Effector CD8-positive, alpha-beta T cell (primary cell): ENCODE measurements around the gene FANCI.

Source experiments
- DNase-seq: peaks from one replicate; lab custom pipeline; 2025; lab: John Stamatoyannopoulos, UW
- total RNA-seq, 4 experiments: gene quantifications; one replicate each; lab custom pipeline; 2026; lab: John Stamatoyannopoulos, UW

The FANCI gene
- 20.7 to 50.7 (median 30.1) reads per million in 4 experiments for total RNA-seq

DNA sequence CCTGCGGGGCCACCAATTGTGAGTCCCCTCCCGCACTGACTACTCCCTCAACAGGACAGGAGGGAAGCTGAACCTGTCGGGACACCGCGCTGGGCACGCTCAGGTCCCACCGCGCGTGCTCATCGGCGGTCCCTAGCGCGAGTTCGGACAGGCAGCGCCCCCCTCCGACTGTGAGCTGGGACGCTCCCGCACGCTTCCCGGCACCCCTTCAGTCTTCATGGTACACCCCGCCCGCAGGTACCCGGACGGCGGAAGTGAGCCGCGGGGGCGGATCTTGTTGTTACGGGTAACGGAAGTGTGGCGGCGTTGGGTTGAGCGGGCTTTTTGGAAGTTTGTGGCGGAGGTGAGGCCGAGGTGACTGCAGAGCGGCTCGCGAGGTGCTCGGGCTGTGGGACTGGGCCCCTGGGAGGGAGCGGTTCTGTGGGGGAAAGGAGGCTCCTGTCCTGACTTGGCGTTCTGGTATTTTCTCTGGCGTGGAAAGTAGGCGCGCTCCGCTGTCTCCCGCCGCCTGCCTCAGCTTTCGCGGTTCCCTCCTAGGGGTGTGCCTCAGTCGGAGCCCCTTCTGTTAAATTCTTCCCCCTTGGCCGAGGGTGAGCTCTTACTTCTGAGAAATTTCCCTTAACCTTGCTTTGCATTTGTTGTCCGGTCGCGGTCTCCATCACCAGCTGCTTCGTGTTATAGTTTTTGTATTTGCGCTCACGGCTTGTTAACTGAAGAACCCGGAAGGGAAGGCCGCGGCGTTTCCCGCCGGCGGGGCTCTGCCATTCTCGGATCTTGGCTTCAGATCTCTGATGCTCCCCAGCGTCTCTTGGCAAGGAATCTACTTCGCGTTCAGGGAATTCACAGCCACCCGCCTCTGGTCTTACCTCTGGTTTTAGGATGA is at the start of gene FANCI:
Gene FANCI (plus strand): TSS at position 289 of the 883 bp plus-strand sequence. CDS start 3,669 bp downstream, outside the sequence.
- peak; percentile 87 for DNase-seq

DNA sequence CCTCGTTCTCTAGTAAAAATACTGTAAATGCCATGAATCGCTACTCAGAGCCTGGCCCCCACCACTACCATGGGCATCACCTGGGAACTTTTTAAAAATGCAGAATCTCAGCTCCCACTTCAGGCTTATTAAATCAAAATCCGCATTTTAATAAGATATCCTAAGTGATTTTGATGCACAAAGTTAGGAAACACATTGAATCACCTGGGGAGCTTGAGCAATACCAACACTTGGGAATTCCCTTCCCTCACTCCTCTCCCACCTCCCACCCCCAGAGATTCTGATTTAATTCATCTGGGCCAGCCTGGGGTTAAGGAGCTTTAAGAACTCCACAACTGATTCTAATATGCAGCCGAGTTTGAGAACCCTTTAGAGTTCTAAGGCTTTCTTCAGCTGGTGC is 49.2 kb upstream of the FANCI start:
- DNase-seq, result no peak

DNA sequence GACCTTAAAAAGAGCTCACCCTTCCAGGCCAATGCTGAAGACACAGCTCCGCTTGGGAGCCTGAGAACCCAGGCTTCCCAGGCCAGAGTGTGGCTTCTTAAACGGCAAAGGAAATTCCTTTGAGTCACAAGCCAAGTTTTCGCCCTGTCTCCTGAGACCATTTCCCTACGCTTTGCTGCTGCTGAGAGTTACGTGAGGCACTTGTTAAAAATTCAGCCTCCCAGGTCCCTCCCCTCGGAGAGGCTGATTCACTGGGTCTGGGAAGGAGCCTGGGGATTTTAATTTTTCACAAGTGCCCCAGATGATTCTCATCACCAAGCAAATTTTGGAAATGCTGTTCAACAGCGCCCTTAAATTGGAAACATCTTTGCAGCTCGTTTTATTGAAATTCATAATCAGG is 47.9 kb upstream of the FANCI start:
- DNase-seq, result no peak

DNA sequence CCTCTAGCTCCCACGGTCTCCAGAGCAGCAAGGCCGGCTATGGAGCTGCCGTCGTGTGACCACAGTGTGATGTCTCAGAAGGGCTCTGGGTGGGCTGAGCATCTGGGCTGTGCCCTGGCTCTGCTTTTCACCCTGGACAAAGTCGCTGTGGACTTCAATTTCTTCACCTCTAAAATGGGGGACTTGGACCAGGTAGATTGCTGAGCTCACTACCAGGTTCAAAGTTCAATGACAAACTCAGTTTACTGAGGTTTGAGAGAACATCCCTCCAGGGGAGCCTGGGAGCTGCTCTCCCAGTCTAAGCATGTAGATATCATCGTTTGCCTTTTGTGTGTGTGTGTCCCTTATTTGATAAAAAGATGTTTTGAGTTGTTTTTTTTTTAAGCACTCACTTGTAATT is 47.5 kb upstream of the FANCI start:
- no peak for DNase-seq

DNA sequence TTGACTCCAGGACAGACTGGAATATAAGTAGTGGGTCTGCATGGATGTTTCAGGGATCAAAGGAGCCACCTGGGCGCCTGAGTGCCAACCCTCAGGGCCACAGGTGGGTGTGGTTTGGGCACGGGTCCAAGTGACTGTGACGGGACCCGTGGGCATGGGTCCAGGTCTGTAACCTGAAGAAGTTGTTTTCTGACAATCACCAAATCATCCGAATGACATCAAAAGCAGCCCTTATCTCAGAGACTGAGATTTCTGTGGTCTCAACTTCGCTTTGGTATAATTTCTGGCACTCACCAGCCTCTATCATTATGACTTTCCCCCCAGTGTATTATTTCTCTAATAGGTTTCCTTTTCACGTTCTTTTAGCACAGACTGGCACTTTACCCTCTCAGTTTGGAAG is 46.8 kb upstream of the FANCI start:
- DNase-seq, result no peak

DNA sequence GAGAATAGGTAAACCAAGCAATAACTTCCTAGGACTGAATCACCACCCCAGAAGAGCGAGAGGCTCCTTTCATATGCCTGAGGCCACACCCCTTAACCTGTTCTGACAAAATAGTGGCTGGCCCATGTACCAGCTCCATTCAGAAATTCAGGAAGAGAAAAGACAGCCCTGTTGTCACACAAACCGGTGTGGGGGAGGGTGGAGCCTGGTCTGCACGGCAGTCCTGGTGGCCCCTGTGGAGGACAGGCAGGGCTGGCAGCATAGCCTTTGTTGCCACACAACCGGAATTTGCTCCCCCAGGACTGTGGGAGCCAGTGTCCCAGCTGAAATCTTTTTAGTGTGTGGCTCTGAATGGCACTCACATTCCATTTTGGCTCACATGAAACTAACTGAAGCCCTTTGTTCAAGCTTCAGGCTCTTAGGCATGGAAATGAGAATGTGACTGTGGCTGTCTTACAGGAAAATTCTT is 46.2 kb upstream of the FANCI start:
- no peak for DNase-seq

DNA sequence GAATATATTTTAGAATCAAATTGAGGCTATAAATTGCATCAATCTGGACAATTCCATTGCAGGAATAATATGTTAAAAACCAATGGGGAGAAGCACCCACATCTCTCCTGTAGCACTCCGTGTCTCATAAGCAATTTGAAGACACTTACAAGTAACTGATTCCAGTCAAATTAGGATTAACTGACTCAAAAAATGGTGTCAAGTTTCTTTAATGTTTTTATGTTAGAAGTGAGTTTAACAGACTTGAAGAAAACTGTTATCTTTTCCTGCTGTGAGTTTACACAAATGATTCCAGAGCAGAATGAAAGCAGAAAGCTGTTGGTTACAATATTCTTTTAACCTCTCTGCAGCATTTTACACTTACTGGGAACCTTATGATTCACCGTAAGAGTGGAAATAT is 45.6 kb upstream of the FANCI start:
- no peak for DNase-seq

DNA sequence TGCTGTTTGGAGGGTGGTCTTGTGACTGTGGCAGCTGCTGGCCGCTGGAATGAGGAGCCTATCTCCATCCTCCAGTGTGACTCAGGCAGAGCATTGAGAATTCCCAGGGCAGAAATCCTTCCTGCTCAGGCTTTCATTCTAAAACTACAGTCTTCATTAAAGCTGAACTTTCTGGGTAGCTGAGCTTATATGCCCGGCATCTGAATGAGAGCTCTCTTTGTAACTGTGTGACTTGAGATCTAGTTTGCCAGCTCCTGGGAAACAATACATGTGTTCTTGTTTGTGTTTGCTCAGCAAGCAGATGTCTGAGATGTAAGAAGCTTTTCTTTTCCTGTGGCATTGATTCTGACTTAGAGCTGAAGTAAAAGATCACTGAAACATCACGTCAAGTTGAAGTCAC is 44.8 kb upstream of the FANCI start:
- no peak for DNase-seq

DNA sequence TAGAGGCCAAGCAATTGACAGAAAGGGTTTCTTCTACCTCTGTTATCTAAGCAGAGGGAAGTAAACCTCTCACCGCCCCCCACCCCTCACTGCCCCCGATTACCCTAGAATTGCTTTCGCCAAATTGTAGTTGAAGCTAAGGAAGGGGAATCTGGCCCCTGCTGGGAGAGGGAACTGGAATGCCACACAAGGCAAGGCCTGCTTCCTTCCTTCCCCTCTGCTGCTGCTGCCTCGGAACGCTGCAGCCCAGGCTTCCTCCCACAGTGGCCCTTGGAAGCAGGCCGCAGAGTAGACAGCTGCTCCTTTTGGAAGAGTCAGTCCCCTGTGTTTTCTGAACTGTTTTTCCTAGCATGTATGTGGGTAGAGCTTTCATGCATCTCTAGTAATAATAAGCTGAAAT is 44.0 kb upstream of the FANCI start:
- DNase-seq, result no peak

DNA sequence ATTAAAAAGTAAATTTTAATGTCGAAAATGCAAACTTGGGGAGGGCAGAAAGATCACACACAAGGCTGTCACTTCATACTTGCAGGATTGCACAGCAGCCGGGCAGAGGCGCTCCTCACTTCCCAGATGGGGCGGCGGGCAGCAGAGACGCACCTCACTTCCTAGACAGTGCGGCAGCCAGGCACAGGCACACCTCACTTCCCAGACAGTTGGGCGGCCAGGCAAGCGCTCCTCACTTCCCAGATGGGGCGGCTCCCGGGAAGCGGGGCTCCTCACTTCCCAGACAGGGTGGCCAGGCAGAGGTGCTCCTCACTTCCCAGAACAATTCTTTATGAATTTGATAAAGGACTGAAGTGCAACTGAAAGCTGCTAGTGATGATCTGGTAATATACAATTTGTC is 43.6 kb upstream of the FANCI start:
- DNase-seq, result no peak

DNA sequence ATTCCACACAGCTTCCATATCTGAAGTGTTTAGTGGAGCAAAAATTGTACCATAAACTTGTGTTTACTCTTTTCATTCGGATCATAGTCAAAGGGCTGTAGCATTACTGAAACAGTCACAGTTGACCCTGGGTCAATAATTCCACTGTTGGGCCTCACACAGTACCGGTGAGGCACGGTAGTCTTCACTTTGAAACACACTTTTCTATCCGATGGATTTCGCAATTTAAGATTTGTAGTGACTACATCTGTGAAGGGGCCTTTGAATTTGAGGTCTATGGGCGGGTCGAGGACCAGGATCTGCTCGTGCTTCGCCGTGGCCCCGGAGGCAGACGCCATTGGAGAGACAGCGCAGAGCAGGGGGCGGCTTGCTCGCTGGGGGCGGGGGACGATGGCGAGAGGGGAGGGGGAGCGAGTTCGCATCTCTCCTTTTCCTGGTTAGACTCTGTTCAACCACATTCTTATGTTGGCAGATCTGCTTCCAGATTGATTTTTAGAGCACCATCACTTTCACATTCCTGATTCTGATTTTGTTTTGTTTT is 42.2 kb upstream of the FANCI start:
- DNase-seq, result no peak

DNA sequence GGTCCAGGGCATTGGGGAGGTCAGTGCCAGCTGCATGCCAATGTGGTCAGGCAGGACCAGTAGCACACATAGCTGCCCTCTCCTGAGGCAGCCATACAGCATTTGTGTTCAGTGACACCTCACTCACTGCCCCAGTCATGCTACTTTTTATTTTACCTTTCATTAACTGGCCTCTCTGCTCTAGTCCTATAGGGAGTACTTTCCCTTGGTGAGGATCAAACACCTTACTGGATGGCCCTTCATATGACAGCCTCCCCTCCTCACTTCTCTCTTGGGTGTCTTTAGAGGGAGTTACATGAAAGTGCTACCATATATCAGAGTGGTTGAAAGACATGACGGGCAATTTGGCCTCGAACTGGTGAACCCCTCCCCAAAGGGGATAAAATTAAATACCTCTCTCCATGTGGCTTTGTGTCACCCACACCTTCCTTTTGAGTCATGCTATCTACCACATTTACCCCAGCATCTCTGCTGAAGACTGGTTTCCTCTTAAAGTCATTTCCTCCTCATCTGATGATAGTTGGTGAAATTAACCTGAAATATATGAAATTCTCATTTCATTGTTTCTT is 40.0 kb upstream of the FANCI start:
- DNase-seq, result no peak

DNA sequence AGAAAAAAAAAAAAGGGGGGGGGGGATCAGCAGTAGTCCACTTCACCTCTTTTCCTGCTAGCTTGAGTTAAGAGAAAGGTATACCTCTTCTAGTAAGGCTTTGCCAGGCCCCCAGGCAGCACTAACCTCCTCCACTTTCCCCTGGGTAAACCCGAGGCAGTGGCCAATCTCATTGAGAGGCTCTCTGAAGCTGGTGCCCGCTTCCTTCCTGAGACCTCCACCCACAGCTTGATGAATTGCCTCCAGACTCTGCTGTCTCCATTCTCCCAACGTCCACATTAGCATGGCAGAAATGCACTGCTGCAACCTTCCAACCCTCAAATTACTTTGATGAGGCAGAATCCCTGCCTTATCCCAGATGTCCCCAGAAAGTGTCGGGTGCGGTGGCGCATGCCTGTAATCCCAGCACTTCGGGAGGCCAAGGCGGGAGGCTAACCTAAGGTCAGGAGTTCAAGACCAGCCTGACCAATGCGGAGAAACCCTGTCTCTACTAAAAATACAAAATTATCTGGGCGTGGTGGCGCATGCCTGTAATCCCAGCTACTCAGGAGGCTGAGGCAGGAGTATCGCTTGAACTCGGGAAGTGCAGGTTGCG is 37.7 kb upstream of the FANCI start:
- no peak for DNase-seq

DNA sequence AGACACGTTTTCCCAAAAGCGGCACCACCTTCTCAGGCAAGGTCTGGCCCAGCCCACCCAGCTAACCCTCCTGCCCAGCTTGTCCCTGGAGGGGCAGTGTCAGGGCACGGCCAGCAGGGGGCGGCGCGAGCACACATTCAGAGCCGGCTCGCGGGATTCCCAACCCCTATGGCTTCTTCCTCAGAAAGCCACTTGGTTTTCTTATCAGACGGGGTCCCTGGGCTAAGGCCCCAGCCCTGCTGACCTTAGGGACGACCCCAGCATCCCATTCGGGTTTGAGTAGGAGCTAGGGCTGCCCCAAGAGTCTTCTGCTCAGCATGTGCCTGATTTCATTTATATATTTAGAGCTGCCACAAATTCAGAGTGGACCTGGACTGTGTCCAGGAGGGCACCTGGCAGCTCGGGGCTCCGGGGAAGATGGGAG is 36.9 kb upstream of the FANCI start:
- DNase-seq, result peak; percentile 57

DNA sequence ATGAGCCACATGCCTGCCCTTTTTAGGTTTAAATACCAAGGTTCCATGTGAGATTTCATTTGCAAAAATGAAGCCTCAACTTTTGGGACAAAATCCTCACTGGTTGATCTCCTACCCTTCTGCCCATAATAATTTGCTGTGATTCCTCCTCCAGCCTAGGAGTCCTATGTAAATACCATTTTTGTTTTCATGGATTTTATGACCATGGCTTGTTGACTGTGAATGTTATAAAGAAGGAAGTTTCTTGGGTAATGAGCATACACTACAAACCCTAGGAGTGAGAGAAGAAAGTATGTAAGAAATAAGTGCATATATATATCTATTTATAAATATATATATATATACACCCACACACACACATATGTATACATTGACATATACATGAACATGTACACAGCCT is 35.5 kb upstream of the FANCI start:
- no peak for DNase-seq

DNA sequence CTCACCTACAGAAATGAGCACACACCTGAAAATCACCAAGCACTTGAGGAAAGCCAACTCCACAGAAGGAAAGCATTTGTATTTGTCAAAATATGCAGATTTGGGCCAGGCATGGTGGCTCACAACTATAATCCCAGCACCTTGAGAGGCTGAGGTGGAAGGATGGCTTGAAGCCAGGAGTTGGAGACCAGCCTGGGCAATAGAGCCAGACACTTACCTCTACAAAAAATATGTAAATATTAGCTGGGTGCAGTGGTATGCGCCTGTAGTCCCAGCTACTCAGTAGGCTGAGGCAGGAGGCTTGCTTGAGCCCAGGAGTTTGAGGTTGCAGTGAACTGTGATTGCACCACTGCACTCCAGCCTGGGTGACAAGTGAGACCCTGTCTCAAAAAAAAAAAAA is 34.7 kb upstream of the FANCI start:
- no peak for DNase-seq

DNA sequence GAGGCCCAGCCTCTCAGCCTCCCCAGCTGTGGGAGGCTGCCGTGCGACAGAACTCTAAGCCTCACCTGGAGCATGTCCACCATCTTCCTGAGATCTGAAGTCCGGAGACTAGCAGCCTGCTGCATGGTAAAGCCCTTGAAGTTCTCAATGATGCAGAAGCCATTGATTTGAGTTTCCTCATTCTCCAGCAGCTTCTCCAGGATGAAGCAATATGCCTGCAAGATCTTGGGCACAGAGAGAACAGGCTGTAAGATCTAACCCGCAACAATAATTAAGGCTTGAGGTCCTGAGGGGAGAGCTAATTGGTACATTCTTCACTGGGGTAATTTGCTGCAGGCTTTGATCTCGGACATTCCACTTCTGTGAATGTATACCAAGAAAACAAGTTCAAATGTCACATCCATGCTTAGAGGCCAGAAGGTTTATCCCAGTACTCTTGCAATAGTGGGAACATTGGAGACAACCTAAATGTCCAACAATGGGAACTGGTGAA is 32.1 kb upstream of the FANCI start:
- DNase-seq, result no peak

DNA sequence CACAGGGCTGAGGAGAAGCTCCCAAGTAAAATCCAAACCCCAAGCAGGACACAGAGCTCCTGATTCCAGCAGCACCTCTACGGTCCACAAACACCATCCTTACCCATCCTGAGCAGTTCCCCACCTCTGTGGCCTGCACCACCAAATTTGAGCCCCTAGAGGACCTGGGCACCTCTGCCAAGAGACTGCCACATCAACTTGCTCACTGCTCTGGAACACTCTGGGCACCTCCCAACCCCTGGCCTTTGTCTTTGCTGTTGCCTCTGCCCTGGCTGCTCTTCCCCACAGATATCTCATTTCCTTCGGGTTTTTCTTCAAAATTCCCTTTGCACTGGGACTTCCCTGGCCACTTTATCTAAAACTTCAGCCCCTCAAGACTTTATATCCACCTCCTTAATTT is 28.2 kb upstream of the FANCI start:
- no peak for DNase-seq

DNA sequence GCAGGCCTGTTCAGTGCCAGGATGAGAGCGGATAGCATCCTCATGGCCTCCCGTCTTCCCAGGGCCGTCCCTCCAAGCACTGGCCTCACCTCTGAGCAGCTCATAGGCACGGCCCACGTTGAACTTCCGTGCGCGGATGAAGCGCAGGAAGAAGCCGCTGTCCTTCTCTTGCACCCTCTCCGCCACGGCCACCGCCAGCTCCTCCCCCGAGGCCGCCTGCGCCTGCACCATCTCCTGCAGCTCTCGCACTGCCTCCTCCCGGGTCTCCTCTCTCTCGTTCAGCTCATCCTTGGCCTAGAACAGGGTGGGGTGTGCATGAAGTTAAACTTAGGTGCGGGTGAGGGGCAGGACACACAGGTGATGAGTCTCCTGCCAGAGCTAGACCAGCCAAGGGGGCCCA is 26.7 kb upstream of the FANCI start:
- no peak for DNase-seq

DNA sequence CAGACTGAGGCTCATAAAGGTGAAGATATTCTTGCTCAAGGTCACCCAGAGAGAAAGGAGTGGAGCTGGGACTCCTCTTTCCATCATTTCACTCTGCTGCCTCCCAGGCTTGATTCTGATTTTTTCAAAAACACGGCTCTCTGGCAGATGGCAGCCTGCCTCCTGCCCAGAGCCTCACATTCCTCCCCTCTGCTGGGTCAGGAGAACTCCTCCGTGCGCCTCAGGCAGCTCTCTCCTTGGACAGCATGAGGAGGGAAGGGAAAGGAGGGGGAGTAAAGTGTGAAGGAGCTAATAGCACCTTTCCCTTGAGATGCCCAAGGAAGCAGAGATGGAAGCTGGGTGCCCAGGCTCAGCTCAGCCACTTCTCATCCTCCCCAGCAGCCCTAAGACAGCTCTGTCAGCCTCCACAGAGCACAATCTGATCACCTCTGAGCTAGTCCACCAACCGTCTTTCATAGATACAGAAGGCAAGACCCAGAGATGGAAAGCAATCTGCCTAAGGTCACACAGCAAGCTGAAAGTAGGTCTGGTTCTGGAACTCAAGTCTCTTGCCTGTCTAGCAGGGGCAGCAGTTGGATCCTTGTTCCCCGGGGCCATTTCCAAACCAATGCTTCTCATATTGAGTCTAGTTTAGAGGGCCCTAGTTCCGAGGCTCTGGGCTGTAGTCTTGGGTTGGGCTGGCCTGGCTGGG is 25.9 kb upstream of the FANCI start:
- no peak for DNase-seq

DNA sequence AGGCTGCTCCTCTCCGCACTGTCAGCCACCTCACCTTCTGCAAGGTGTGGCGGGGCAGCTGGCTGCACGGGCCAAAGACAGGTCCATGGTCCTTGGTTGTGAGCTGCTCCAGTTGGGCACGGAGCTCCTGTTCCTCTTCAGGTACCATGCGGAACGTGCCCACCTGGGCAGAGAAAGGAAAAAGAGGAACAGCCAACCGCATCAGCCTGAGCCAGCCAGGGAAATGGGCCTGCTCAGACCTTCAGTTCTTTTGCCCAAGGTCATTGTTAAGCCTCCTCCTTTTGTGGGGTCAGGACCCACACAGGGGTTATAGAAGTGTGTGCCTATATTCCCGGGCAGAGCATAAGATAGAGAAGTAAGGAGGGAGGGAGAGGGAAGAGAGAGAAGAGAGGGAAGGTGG is 25.2 kb upstream of the FANCI start:
- no peak for DNase-seq

DNA sequence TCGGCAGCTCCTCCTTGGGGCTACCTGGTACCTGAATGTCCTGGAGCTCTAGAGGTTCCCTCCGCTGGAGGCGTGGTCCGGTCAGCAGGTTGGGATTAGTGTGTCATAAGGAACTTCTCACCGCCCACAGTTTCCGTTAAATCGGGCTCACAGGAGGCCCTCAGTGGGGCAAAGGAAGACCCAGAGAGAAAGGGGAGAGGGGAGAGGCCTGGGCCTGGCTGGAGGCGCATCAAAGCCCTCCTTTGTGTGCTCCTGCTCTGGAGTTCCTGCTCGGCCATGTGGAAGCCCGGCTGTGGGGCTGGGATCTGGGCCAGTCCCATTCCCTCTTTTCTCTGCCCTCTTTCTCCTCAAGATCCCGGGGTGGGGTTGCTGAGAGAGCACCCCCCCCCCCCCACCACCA is 22.2 kb upstream of the FANCI start, which contains the start of gene RLBP1:
Gene RLBP1 (minus strand): TSS at position 37 of the 400 bp plus-strand sequence. CDS start 2,604 bp downstream, outside the sequence.
- DNase-seq, result no peak
